ENCODE data around the gene CDKL2. TPM values are rescaled to one million over a fixed set of nuclear protein-coding genes. Genes with fewer than 3 reads are reported as not detected.
"Not testable (repeated sequence)": the region's sequence is repeated elsewhere in the genome, so short reads cannot be mapped to it uniquely, and the experiment has no call there.

Gene CDKL2
- total and polyA plus RNA-seq, 2 experiments from 2014 or later = not detected

- H3F3A ChIP-seq (ENCODE audit: insufficient read depth); H3K9ac ChIP-seq; H2AFZ ChIP-seq; H3K27me3 ChIP-seq (replicated peaks; ENCODE audit: insufficient read depth); H4K20me1 ChIP-seq (ENCODE audit: insufficient read depth); H3K27ac ChIP-seq; in situ Hi-C loops (cut with MboI); H3K4me1 ChIP-seq (ENCODE audit: insufficient read depth); H3K4me3 ChIP-seq; H3K9me3 ChIP-seq (ENCODE audit: low read depth); DNase-seq; H3K4me2 ChIP-seq (ENCODE audit: unreplicated experiment); H3K9me2 ChIP-seq (ENCODE audit: insufficient read depth); H3K79me2 ChIP-seq (ENCODE audit: insufficient read depth): not testable (repeated sequence)
- WGBS, 2 experiments (ENCODE audit: low coverage in 1 of 2, low lambda C conversion rate in 2 of 2, missing lambda C conversion rate in 2 of 2) = 96 to 99% methylated on average over 7 of the region's 7 CpGs
- peaks cover 22% of the 10 kb centered on the region for H3K36me3 ChIP-seq (ENCODE audit: low read depth)
These were observed 98.7 kb downstream of the CDKL2 start for GRCh38 chr4:75531536-75532143.

DNA sequence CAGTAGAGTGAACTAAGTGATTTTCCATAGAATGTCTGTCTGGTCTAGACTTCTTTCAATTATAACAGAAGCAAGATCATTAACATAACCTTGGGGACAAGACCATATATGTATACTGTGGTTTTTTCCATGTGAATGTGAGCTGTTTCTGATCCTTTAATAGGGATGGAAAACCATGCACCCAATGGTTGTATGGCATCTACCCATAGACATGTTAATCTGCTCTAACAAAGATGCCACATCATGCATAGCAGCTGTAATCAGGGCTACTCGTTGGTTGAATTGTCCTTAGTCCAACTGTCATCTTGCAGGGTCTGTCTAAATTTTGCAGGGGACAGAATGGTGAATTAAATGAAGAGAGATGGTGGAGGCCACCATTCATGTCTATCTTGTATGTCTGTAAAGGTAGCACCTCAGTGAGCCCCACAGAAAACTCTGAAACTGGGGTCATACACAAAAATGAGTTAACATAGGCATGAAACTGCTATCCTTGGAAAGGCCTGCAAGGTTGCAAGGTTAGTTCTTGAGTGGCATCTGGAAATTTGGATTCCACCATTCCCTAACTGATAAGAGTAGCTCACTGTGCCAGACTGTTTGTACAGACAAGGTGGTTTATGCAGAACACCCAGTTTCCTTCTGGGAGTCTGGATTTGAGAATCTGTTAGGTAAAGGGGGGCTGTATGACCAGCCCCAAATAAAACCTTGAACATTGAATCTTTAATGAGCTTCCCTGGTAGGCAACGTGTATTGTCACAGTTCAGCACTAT, 99.6 kb downstream of the CDKL2 start:
- no peak overlapping the region for H3K4me2 ChIP-seq (ENCODE audit: unreplicated experiment)
- no peak overlapping the region for H3K9ac ChIP-seq
- no peak overlapping the region for H3K27ac ChIP-seq
- no peaks in the 10 kb centered on the region for H3F3A ChIP-seq (ENCODE audit: insufficient read depth)
- WGBS, 2 experiments (ENCODE audit: low coverage in 1 of 2, low lambda C conversion rate in 2 of 2, missing lambda C conversion rate in 2 of 2) = 92 to 95% methylated on average over 2 of the region's 2 CpGs
- DNase-seq = no peak
- no peaks in the 10 kb centered on the region for H3K9me2 ChIP-seq (ENCODE audit: insufficient read depth)
- no peaks in the 10 kb centered on the region for H3K4me1 ChIP-seq (ENCODE audit: insufficient read depth)
- peaks cover 29% of the 10 kb centered on the region for H3K36me3 ChIP-seq (ENCODE audit: low read depth)
- no peaks in the 10 kb centered on the region for H3K27me3 ChIP-seq (replicated peaks; ENCODE audit: insufficient read depth)
- TF ChIP-seq EZH2 (IDR thresholded peaks at IDR 0.05; ENCODE audit: insufficient read depth, poor library complexity, severe bottlenecking) (no peak), EZH2phosphoT487 (IDR thresholded peaks at IDR 0.05; ENCODE audit: insufficient read depth, low read depth) (no peak)
- H3K9me3 ChIP-seq (ENCODE audit: low read depth) = no peaks in the 10 kb centered on the region
- H3K79me2 ChIP-seq (ENCODE audit: insufficient read depth) = no peaks in the 10 kb centered on the region
- in situ Hi-C loops (cut with MboI) = no loop called here
- no peak overlapping the region for H3K4me3 ChIP-seq
- H4K20me1 ChIP-seq (ENCODE audit: insufficient read depth) = no peaks in the 10 kb centered on the region
- H2AFZ ChIP-seq = no peak overlapping the region

Small RNA genes within 50 kb of the gene (small RNA-seq; reads per million reads assigned to genes)
- gene RF00019 (ENCODE audit: low read depth, low replicate concordance) = not detected

Other genes starting within 250 kb of the CDKL2 start
- gene RCHY1, start 116.1 kb downstream of the CDKL2 start, total RNA-seq (2014; rRNA removed; shearing (Covaris generic)) = 10.5 and 23.6 TPM in 2 replicates
- 16.9 and 18.8 TPM in 2 replicates for gene RCHY1, start 116.1 kb downstream of the CDKL2 start, polyA plus RNA-seq (2016; fragmentation: Nextera tagmentation; extraction: Ambion mirVana)
- gene THAP6, start 116.1 kb downstream of the CDKL2 start, total RNA-seq (2014; rRNA removed; shearing (Covaris generic)) = 17.3 and 23.5 TPM in 2 replicates
- gene THAP6, start 116.1 kb downstream of the CDKL2 start, polyA plus RNA-seq (2016; fragmentation: Nextera tagmentation; extraction: Ambion mirVana) = 13.2 TPM in 2 replicates
- gene ODAPH, start 74.5 kb downstream of the CDKL2 start, total RNA-seq (2014; rRNA removed; shearing (Covaris generic)) = not detected in 2 replicates
- not detected in 2 replicates for gene ODAPH, start 74.5 kb downstream of the CDKL2 start, polyA plus RNA-seq (2016; fragmentation: Nextera tagmentation; extraction: Ambion mirVana)
- gene G3BP2, start 42.9 kb upstream of the CDKL2 start, total RNA-seq (2014; rRNA removed; shearing (Covaris generic)) = 129 and 133 TPM in 2 replicates
- gene G3BP2, start 42.9 kb upstream of the CDKL2 start, polyA plus RNA-seq (2016; fragmentation: Nextera tagmentation; extraction: Ambion mirVana) = 33.1 and 36.0 TPM in 2 replicates
- gene USO1, start 94.0 kb upstream of the CDKL2 start, total RNA-seq (2014; rRNA removed; shearing (Covaris generic)) = 117 and 208 TPM in 2 replicates
- gene USO1, start 94.0 kb upstream of the CDKL2 start, polyA plus RNA-seq (2016; fragmentation: Nextera tagmentation; extraction: Ambion mirVana) = 72.0 and 74.2 TPM in 2 replicates